Fibroblast of the aortic adventitia (primary cell): ENCODE data around the gene CIB1. TPM values are rescaled to one million over a fixed set of nuclear protein-coding genes. Genes with fewer than 3 reads are reported as not detected.

Source experiments
- DNase-seq: peaks from one replicate; pipeline ENCODE4 v3.0.0-alpha.2; 2010; ENCODE audit warnings: low read depth
- H3K4me3 ChIP-seq: 2 replicates; pipeline ENCODE4 v1.5.1; 2011; ENCODE audit warnings: low read depth, mild to moderate bottlenecking, control low read depth, low read length, moderate library complexity
- total RNA-seq: library from RNA; depleted of rRNA; stranded (reverse); fragments of >200 nt; gene quantifications from 2 replicates; pipeline ENCODE4 v1.2.3, GENCODE V29; 2012; ENCODE audit warnings: low replicate concordance
- TF ChIP-seq, protein P1 (sequence below): IDR thresholded peaks from 2 replicates; pipeline ENCODE4 v1.5.1; 2011; ENCODE audit warnings: mild to moderate bottlenecking, low read length, control low read depth, inconsistent platforms; ENCODE audit not compliant: insufficient read depth

Gene CIB1
- total RNA-seq, 1 donor: 32.3 TPM

DNA sequence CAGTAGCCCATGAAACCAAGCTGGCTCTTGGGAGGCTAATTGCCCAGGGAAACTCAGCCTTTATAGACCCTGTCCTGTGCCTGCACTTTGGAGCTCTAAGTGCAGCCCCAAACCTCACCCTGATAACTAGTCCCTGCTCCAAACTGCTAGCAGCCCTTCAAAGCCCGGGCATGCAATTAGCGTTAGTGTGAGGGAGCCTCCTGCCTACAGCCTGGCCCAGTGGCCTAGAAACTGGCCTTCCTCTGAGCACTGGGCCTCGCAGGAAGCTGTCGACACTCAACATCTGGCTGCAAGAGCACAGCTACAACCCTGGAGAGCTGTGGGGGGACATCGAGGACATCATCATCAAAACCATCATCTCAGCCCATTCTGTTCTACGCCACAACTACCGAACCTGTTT lies 24.0 kb upstream of the CIB1 start:
- TF ChIP-seq, protein P1, sequence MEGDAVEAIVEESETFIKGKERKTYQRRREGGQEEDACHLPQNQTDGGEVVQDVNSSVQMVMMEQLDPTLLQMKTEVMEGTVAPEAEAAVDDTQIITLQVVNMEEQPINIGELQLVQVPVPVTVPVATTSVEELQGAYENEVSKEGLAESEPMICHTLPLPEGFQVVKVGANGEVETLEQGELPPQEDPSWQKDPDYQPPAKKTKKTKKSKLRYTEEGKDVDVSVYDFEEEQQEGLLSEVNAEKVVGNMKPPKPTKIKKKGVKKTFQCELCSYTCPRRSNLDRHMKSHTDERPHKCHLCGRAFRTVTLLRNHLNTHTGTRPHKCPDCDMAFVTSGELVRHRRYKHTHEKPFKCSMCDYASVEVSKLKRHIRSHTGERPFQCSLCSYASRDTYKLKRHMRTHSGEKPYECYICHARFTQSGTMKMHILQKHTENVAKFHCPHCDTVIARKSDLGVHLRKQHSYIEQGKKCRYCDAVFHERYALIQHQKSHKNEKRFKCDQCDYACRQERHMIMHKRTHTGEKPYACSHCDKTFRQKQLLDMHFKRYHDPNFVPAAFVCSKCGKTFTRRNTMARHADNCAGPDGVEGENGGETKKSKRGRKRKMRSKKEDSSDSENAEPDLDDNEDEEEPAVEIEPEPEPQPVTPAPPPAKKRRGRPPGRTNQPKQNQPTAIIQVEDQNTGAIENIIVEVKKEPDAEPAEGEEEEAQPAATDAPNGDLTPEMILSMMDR: no peak
- H3K4me3 ChIP-seq: no peak overlapping the region
- no peak for DNase-seq

DNA sequence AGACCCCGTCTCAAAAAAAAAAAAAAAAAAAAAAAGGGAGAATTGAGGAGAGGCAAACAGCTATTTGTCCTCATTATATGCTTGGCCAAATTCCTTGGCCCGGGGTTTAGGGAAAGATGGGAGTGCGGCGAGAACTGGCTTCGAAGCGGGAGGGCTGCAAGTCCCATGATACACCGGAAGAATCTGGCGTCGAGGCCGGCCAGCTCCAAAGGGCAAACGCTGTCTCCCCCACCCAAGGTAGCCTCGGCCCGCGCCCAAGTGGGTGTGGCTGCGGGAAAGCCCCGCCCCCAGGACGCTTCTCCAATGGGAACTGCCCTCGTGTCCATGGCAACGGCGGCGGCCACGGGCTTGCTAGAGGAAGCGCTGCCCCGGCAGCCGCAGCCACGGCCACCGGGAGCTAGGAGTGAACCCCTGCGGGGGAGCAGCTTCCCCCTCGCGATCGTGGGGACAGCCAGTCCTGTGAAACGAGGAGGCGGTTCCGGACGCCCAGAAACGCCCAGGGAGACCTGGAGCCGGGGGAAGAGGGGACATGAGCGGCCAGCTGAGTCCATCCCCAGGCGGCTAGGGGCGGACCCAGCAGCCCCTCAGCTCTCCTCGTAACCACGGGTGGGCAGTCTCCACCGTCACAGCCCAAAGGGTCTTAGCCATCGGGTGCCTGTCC lies 15.6 kb upstream of the CIB1 start, which contains the start of gene TTLL13:
Gene TTLL13 (plus strand): TSS at position 354 of the 661 bp plus-strand sequence. CDS start 1,075 bp downstream, outside the sequence.
- TF ChIP-seq, protein P1: no peak
- peak; percentile 73 for DNase-seq
- H3K4me3 ChIP-seq: peak within 1 kb of the TSS; percentile 75

DNA sequence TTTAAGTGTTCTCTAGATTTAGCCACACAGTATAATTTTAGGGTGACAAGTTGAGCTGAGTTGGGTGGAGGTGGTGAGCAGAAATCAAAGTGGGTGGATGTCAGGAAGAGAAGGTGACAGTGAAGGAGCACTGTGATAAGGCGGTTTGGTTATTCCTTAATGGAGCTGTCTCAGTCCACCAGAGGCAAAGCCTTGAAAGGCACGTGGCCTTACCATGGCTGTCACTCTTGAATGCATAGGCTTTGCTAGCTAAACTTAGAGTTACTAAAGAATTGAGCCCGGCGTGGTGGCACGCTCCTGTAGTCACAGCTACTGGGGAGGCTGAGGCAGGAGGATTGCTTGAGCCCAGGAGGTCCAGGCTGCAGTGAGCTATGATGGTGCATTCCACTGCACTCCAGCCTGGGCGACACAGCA lies 15.1 kb upstream of the CIB1 start:
- TF ChIP-seq, protein P1: no peak
- DNase-seq: no peak
- no peak overlapping the region for H3K4me3 ChIP-seq

DNA sequence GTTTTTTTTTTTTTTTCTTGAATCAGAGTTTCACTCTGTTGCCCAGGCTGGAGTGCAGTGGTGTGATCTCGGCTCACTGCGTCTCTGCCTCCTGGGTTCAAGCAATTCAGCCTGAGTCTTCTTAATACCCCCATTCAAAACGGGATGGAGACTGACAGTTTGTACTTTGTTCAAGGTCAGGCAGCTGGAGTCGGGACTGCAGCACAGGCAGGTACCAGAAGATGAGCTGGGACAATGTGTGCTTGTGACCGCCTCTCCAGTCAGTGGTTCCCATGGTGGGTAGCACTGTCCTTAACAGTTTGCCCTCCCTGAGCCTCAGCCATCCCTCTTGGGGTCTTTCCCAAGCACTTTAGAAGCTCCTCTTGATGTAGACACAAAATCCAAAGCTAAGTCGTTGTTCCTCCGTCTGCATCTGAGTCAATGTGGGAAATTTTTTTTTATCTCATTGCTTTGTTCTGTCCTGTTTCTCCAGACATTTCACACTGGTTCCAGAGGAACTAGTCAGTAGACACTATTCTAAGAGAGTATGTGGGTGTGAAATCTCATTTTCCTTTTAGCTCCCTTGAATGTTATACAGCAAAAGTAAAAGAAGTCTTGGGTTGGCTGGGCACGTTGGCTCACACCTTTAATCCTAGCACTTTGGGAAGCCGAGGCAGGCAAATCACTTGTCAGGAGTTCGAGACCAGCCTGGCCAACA lies 10.3 kb upstream of the CIB1 start:
- no peak for DNase-seq
- H3K4me3 ChIP-seq: no peak overlapping the region
- TF ChIP-seq, protein P1: no peak

DNA sequence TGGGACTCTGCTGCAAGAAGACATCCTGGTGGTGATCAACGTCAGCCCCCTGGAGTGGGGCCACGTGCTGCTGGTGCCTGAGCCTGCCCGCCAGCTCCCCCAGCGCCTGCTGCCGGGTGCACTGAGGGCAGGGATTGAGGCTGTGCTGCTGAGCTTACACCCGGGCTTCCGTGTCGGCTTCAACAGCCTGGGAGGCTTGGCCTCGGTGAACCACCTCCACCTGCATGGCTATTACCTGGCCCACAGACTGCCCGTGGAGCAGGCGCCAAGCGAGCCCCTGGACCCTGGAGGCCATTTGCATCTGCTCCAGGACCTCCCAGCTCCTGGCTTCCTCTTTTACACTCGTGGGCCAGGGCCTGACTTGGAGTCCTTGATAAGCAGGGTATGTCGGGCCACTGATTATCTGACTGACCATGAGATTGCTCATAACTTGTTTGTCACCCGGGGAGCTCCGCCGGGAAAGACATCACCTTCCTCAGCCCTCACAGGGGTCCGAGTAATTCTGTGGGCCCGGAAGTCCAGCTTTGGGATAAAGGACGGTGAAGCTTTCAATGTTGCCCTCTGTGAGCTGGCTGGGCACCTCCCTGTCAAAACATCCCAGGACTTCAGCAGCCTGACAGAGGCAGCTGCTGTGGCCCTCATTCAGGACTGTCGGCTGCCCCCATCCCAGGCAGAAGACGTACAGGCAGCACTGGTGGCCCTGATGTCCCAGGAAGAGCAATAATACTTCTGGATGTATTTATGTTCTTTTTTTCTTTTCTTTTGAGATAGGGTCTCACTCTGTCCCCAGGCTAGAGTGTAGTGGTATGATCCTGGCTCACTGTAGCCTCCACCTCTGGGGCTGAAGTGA lies 7.8 kb upstream of the CIB1 start:
- H3K4me3 ChIP-seq: no peak overlapping the region
- TF ChIP-seq, protein P1: no peak
- no peak for DNase-seq

DNA sequence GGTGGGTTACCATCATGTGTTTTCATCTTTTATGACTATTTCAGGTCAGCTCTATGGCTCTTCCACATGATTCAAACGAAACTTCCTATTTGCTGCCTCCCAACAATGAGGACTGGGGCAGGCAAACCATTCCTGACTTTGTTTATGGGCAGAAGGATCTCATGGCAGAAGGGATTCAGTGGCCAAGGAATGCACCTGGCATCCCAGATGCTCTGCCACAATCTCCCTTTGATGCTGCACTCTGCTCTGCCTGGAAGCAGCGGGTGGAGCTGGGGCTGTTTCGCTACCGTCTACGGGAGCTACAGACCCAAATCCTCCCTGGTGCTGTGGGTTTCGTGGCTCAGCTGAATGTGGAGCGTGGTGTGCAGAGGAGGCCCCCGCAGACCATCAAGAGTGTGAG lies 7.1 kb upstream of the CIB1 start:
- no peak for DNase-seq
- TF ChIP-seq, protein P1: no peak
- no peak overlapping the region for H3K4me3 ChIP-seq
